PC-3 (cell line): ENCODE results near the gene OTUD6A. TPM values are rescaled to one million over a fixed set of nuclear protein-coding genes. Genes with fewer than 3 reads are reported as not detected.

Experiments used
- ATAC-seq: fragments of 200-7000 bp; cut with Tn5 transposase; 2 replicates; pipeline ENCODE4 v1.9.1; 2020; ENCODE audit warnings: mild to moderate bottlenecking, moderate library complexity
- BruUV-seq: library from RNA; stranded (reverse); fragments of 400-500 nt; replicated peaks from 2 replicates; lab custom pipeline; 2021; lab: Mats Ljungman, UMichigan
- CTCF ChIA-PET: fragments of 300-600 bp; sonication (Branson Sonifier 250); formaldehyde crosslinking; loops from one replicate; lab custom pipeline; 2022; ENCODE audit warnings: antibody characterized with exemption; lab: Charles Lee
- POLR2A ChIA-PET: fragments of 300-600 bp; sonication (Branson Sonifier 250); formaldehyde crosslinking; loops from one replicate; lab custom pipeline; 2022; ENCODE audit warnings: antibody characterized with exemption; ENCODE audit not compliant: unreplicated experiment; lab: Charles Lee
- DNase-seq: peaks from one replicate; pipeline ENCODE4 v3.0.0-alpha.2; 2015
- H2AFZ ChIP-seq: fragments of 300-600 bp; sonication (generic); 2 replicates; pipeline ENCODE4 v1.6.0; 2016; ENCODE audit warnings: antibody characterized with exemption, low read length
- H3F3A ChIP-seq: fragments of 300-600 bp; sonication (generic); one replicate; pipeline ENCODE4 v1.6.0; 2017; ENCODE audit warnings: antibody characterized with exemption, low read length, control low read depth, mild to moderate bottlenecking; ENCODE audit not compliant: unreplicated experiment
- H3K27ac ChIP-seq: fragments of 300-600 bp; sonication (generic); 2 replicates; pipeline ENCODE4 v1.5.1; 2016; ENCODE audit warnings: mild to moderate bottlenecking, low read length
- H3K27me3 ChIP-seq: fragments of 300-600 bp; sonication (generic); 2 replicates; pipeline ENCODE4 v1.6.1; 2016; ENCODE audit warnings: low read length, mixed read lengths
- H3K36me3 ChIP-seq: fragments of 300-600 bp; sonication (generic); 2 replicates; pipeline ENCODE4 v1.6.1; 2016; ENCODE audit warnings: low read depth, mixed run types, low read length, mixed read lengths
- H3K4me1 ChIP-seq: fragments of 300-600 bp; sonication (generic); 2 replicates; pipeline ENCODE4 v1.5.1; 2016; ENCODE audit warnings: low read length; ENCODE audit not compliant: insufficient read depth
- H3K4me2 ChIP-seq: fragments of 300-600 bp; sonication (generic); 2 replicates; pipeline ENCODE4 v1.6.0; 2016; ENCODE audit warnings: low read length
- H3K4me3 ChIP-seq: fragments of 300-600 bp; sonication (generic); 2 replicates; pipeline ENCODE4 v1.5.1; 2016; ENCODE audit warnings: mild to moderate bottlenecking, low read length, mixed read lengths
- H3K79me2 ChIP-seq: fragments of 300-600 bp; sonication (generic); 2 replicates; pipeline ENCODE4 v1.6.1; 2017; ENCODE audit warnings: low read length, mixed read lengths
- H3K9ac ChIP-seq: fragments of 300-600 bp; sonication (generic); 2 replicates; pipeline ENCODE4 v1.6.0; 2016; ENCODE audit warnings: mild to moderate bottlenecking, low read length
- H3K9me2 ChIP-seq: fragments of 300-600 bp; sonication (generic); replicated peaks from 2 replicates; pipeline ENCODE4 v1.6.1; 2016; ENCODE audit warnings: mixed run types, low read length, mixed read lengths
- H3K9me3 ChIP-seq: fragments of 300-600 bp; sonication (generic); 2 replicates; pipeline ENCODE4 v1.6.1; 2016; ENCODE audit warnings: low read length, mixed read lengths
- H4K20me1 ChIP-seq: fragments of 300-600 bp; sonication (generic); 2 replicates; pipeline ENCODE4 v1.6.1; 2016; ENCODE audit warnings: low read length, mixed read lengths
- EZH2 ChIP-seq: fragments of 300-600 bp; sonication (generic); IDR thresholded peaks from one replicate; pipeline ENCODE4 v1.6.1; 2017; ENCODE audit warnings: antibody characterized with exemption, mild to moderate bottlenecking, low read length; ENCODE audit not compliant: unreplicated experiment
- EZH2phosphoT487 ChIP-seq: fragments of 300-600 bp; sonication (generic); IDR thresholded peaks from 2 replicates; pipeline ENCODE4 v1.6.1; 2018; ENCODE audit warnings: mild to moderate bottlenecking, antibody characterized with exemption, low read length, borderline replicate concordance
- intact Hi-C: fragments of 100-400 bp; cut with micrococcal nuclease; formaldehyde crosslinking; loops from 2 replicates; pipeline ENCODE4 v1.9.0; 2023
- total RNA-seq: library from RNA; depleted of rRNA; stranded (reverse); fragments of >200 nt; gene quantifications from 2 replicates; pipeline ENCODE4 v1.2.3, GENCODE V29; 2014
- TF ChIP-seq, protein P1 (sequence below): fragments of 300-600 bp; sonication (generic); conservative IDR thresholded peaks from 2 replicates; pipeline ENCODE4 v1.5.1; 2017; ENCODE audit warnings: antibody characterized with exemption, low read depth, mild to moderate bottlenecking, low read length

The OTUD6A gene
- total RNA-seq, 1 experiment from 2014 or later: not detected

GRCh38 chrX:70042399-70043371 lies 19.6 kb upstream of the OTUD6A start:
- ChIA-PET POLR2A (interaction anchor here (0.6 kb wide), 1 partner anchor 178 kb away, joined by 9 read pairs; no protein-coding TSS in a partner anchor), CTCF (no interaction called here)
- Histone ChIP-seq H3F3A (no peaks in the 10 kb centered on the region), H4K20me1 (no peaks in the 10 kb centered on the region), H3K79me2 (no peaks in the 10 kb centered on the region), H3K4me1 (peaks cover 54% of the 10 kb centered on the region), H3K4me2 (no peak overlapping the region), H3K9me3 (no peaks in the 10 kb centered on the region), H3K9me2 (no peaks in the 10 kb centered on the region), H3K27ac (peak overlapping the region; percentile 56), H3K9ac (peak overlapping the region; percentile 10; the same call in 1 of the 2 replicates), H3K36me3 (no peaks in the 10 kb centered on the region), H3K4me3 (no peak overlapping the region), H2AFZ (peak overlapping the region; percentile 53; the same call in 1 of the 2 replicates), H3K27me3 (no peaks in the 10 kb centered on the region)
- intact Hi-C loops: no loop called here
- BruUV-seq: no TSS peak
- no peak for TF ChIP-seq EZH2
- TF ChIP-seq, protein P1, sequence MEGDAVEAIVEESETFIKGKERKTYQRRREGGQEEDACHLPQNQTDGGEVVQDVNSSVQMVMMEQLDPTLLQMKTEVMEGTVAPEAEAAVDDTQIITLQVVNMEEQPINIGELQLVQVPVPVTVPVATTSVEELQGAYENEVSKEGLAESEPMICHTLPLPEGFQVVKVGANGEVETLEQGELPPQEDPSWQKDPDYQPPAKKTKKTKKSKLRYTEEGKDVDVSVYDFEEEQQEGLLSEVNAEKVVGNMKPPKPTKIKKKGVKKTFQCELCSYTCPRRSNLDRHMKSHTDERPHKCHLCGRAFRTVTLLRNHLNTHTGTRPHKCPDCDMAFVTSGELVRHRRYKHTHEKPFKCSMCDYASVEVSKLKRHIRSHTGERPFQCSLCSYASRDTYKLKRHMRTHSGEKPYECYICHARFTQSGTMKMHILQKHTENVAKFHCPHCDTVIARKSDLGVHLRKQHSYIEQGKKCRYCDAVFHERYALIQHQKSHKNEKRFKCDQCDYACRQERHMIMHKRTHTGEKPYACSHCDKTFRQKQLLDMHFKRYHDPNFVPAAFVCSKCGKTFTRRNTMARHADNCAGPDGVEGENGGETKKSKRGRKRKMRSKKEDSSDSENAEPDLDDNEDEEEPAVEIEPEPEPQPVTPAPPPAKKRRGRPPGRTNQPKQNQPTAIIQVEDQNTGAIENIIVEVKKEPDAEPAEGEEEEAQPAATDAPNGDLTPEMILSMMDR: 0 out of 2 replicates have a peak, but pooled peaks have one; percentile 20
- TF ChIP-seq EZH2phosphoT487: no peak
- DNase-seq (peak; percentile 47), ATAC-seq (no peak; the same call in 1 of the 2 replicates)

GRCh38 chrX:70043685-70044084 lies 18.6 kb upstream of the OTUD6A start:
- no peaks in the 10 kb centered on the region for H3K9me2 ChIP-seq
- H3K9me3 ChIP-seq: no peaks in the 10 kb centered on the region
- H3K4me1 ChIP-seq: peaks cover 51% of the 10 kb centered on the region
- POLR2A ChIA-PET: no interaction called here
- no peaks in the 10 kb centered on the region for H3F3A ChIP-seq
- H3K27ac ChIP-seq: no peak overlapping the region; the same call in 1 of the 2 replicates
- H3K4me2 ChIP-seq: no peak overlapping the region
- no peak for TF ChIP-seq EZH2phosphoT487
- no peak for TF ChIP-seq EZH2
- TF ChIP-seq, protein P1: no peak
- no peak overlapping the region for H2AFZ ChIP-seq
- intact Hi-C loops: no loop called here
- no peaks in the 10 kb centered on the region for H3K36me3 ChIP-seq
- H3K27me3 ChIP-seq: no peaks in the 10 kb centered on the region
- H3K4me3 ChIP-seq: no peak overlapping the region
- CTCF ChIA-PET: no interaction called here
- no TSS peak for BruUV-seq
- DNase-seq: no peak
- H4K20me1 ChIP-seq: no peaks in the 10 kb centered on the region
- H3K79me2 ChIP-seq: no peaks in the 10 kb centered on the region
- ATAC-seq: no peak
- no peak overlapping the region for H3K9ac ChIP-seq
